ENCODE data around the gene KRT78.

DNA sequence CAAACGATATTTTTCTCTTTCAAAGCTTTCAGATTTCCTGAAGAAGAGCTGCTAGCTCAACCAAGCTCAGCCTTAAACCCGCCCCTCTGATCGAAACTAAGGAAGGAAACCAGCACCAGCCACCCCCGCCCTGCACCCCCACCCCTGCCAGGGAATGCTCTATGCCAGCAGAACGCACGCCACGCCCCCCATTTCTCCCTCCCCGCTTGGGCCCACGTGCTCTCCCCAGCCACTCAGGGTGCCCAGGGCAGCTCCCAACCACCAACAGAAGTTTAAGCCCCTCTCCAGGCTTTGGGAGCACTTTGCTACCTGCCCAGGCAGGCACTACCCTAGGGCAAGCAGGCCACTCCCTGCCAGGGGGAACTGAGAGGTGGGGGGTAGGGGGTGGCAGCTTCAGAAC is 18.8 kb upstream of the KRT78 start:
- TF ChIP-seq POLR2A (IDR thresholded peaks at IDR 0.05; ENCODE audit: low read length): no peak
- TF ChIP-seq SMC3 (IDR thresholded peaks at IDR 0.05): no peak
- TF ChIP-seq, protein P1, sequence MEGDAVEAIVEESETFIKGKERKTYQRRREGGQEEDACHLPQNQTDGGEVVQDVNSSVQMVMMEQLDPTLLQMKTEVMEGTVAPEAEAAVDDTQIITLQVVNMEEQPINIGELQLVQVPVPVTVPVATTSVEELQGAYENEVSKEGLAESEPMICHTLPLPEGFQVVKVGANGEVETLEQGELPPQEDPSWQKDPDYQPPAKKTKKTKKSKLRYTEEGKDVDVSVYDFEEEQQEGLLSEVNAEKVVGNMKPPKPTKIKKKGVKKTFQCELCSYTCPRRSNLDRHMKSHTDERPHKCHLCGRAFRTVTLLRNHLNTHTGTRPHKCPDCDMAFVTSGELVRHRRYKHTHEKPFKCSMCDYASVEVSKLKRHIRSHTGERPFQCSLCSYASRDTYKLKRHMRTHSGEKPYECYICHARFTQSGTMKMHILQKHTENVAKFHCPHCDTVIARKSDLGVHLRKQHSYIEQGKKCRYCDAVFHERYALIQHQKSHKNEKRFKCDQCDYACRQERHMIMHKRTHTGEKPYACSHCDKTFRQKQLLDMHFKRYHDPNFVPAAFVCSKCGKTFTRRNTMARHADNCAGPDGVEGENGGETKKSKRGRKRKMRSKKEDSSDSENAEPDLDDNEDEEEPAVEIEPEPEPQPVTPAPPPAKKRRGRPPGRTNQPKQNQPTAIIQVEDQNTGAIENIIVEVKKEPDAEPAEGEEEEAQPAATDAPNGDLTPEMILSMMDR (IDR thresholded peaks at IDR 0.05): no peak
- no peak for TF ChIP-seq POLR2AphosphoS2 (conservative IDR thresholded peaks at IDR 0.05; ENCODE audit: low read length)
- TF ChIP-seq, protein P2, sequence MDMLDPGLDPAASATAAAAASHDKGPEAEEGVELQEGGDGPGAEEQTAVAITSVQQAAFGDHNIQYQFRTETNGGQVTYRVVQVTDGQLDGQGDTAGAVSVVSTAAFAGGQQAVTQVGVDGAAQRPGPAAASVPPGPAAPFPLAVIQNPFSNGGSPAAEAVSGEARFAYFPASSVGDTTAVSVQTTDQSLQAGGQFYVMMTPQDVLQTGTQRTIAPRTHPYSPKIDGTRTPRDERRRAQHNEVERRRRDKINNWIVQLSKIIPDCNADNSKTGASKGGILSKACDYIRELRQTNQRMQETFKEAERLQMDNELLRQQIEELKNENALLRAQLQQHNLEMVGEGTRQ (IDR thresholded peaks at IDR 0.05): peak; percentile 76

Data from A549 (cell line).